ENCODE measurements around the gene PLK3. TPM values are rescaled to one million over a fixed set of nuclear protein-coding genes. Genes with fewer than 3 reads are reported as not detected.
"Not testable (repeated sequence)": the region's sequence is repeated elsewhere in the genome, so short reads cannot be mapped to it uniquely, and the experiment has no call there.

Gene PLK3
- 10 to 100 TPM; 12.4 to 87.2 (median 16.3) TPM for total RNA-seq

DNA sequence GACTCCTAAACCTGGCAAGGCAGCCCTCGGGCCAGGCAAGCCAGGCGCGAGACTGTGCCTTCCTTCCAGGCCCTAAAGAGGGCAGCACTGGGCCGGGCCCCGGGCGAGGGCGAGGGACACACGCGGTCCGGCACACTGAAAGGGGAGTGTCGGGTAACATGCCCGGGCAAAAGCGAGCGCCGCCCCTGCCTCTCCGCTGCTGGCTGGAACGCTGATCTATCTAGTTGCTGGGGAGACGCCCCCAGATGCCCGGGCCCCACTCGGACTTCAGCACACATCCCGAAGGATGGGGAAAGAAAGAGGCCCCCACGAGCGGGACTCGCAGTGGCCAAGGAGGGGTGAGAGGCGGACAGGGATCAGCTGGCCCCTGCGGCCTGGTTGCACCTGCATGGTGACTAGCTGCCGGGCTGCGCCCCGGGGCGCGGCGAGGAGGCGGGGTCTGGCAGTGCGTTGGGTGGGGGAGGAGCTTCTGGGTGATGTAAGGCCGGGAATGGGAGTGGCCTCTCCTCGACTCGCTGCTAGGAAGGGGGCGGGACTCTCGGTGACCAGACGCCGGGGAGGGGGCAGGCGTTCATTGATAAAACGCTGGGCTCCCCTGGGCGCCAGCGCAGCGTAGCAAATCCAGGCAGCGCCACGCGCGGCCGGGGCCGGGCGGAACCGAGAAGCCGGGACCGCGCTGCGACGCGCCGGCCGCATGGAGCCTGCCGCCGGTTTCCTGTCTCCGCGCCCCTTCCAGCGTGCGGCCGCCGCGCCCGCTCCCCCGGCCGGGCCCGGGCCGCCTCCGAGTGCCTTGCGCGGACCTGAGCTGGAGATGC, at the start of gene PLK3:
Gene PLK3 (plus strand): TSS at position 608 of the 815 bp plus-strand sequence. CDS start 87 bp downstream, at position 695.
- peaks cover 6 to 26% (median 16%) of the 10 kb centered on the region in 4 donors for H3K4me1 ChIP-seq
- TF ChIP-seq POLR2A (IDR thresholded peaks at IDR 0.05) (peak; percentile 92), POLR2AphosphoS5 (IDR thresholded peaks at IDR 0.05) (peak; percentile 89 to 97 (median 97)), EP300 (IDR thresholded peaks at IDR 0.05; ENCODE audit: low read depth) (peak; percentile 29)
- TF ChIP-seq, protein P1, sequence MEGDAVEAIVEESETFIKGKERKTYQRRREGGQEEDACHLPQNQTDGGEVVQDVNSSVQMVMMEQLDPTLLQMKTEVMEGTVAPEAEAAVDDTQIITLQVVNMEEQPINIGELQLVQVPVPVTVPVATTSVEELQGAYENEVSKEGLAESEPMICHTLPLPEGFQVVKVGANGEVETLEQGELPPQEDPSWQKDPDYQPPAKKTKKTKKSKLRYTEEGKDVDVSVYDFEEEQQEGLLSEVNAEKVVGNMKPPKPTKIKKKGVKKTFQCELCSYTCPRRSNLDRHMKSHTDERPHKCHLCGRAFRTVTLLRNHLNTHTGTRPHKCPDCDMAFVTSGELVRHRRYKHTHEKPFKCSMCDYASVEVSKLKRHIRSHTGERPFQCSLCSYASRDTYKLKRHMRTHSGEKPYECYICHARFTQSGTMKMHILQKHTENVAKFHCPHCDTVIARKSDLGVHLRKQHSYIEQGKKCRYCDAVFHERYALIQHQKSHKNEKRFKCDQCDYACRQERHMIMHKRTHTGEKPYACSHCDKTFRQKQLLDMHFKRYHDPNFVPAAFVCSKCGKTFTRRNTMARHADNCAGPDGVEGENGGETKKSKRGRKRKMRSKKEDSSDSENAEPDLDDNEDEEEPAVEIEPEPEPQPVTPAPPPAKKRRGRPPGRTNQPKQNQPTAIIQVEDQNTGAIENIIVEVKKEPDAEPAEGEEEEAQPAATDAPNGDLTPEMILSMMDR (IDR thresholded peaks at IDR 0.05): peak; percentile 84 to 97 (median 92)
- H3K36me3 ChIP-seq: no peaks in the 10 kb centered on the region
- H3K27ac ChIP-seq: peak within 1 kb of the TSS; percentile 90 to 96 (median 94)
- intact Hi-C loops (cut with DNase I; ENCODE audit: low total_unique reads): no loop called here
- no peaks in the 10 kb centered on the region for H3K9me3 ChIP-seq
- in situ Hi-C loops (cut with MboI; ENCODE audit: low pct_ligation_motif_present in 1 of 4, low pct_unique_long_range_greater_than_20kb in 1 of 4, low sequenced_read_pairs in 3 of 4): loop anchor here in 2 of 4 donors (25.0 kb wide), 2 partner anchors 212 to 512 kb away; partner anchors contain the start of genes HECTD3 (in 1 of the 2) and UROD (in 1 of the 2)
- H3K27me3 ChIP-seq: no peaks in the 10 kb centered on the region
- DNase-seq: peak; percentile 99
- H3K4me3 ChIP-seq: peak within 1 kb of the TSS; percentile 58 to 91 (median 75)
- WGBS, 2 donors (ENCODE audit: low coverage in 1 of 2): 0 to 1% methylated on average over 7 to 57 of the region's 79 CpGs

DNA sequence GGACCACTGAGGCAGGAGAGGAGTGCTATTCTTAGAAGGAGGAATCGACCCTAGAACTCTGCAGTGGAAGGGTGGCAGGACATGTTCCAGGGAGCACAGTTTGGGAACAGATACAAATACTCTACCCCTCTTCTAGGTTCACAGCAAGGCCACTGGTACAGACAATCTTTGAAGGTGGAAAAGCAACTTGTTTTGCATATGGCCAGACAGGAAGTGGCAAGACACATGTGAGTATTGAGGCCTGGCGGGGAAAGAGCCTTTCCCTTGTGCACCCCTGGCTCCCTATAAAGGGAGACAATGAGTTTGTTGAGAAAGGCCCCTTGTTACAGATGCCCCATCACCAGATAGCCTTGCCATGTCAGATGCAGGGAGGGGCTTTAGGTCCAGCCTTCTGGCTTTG, 42.8 kb upstream of the PLK3 start:
- TF ChIP-seq POLR2AphosphoS5 (IDR thresholded peaks at IDR 0.05): no peak
- TF ChIP-seq EP300 (IDR thresholded peaks at IDR 0.05; ENCODE audit: low read depth): no peak
- TF ChIP-seq POLR2A (IDR thresholded peaks at IDR 0.05): no peak
- TF ChIP-seq, protein P1 (IDR thresholded peaks at IDR 0.05): no peak
- intact Hi-C loops (cut with DNase I; ENCODE audit: low total_unique reads): no loop called here
- no peak overlapping the region for H3K27ac ChIP-seq
- H3K4me3 ChIP-seq: no peak overlapping the region
- H3K27me3 ChIP-seq: no peaks in the 10 kb centered on the region
- WGBS, 2 donors (ENCODE audit: low coverage in 1 of 2): 89% methylated on average over 2 of the region's 2 CpGs; no CpG with 5 or more reads in 1 of the 2 donors
- H3K36me3 ChIP-seq: no peaks in the 10 kb centered on the region
- H3K4me1 ChIP-seq: no peaks in the 10 kb centered on the region
- H3K9me3 ChIP-seq: no peaks in the 10 kb centered on the region
- in situ Hi-C loops (cut with MboI; ENCODE audit: low pct_ligation_motif_present in 1 of 4, low pct_unique_long_range_greater_than_20kb in 1 of 4, low sequenced_read_pairs in 3 of 4): no loop called here
- no peak for DNase-seq

DNA sequence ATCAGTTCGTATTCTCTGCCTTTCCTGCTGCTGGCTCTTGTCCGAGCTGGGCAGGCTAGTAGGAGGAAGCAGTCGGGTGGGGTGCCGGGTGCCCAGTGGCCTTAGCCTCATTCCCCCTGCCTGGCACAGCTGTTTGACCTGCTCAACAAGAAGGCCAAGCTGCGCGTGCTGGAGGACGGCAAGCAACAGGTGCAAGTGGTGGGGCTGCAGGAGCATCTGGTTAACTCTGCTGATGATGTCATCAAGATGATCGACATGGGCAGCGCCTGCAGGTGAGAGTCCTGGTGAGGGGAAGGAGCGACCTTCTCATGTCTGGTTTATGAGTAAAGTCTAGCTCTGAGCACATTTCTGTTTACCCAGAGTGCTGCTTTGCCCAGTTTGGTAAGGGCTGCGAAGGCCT, 41.1 kb upstream of the PLK3 start:
- H3K27ac ChIP-seq: no peak overlapping the region
- H3K4me1 ChIP-seq: no peaks in the 10 kb centered on the region
- in situ Hi-C loops (cut with MboI; ENCODE audit: low pct_ligation_motif_present in 1 of 4, low pct_unique_long_range_greater_than_20kb in 1 of 4, low sequenced_read_pairs in 3 of 4) (no loop called here), intact Hi-C loops (cut with DNase I; ENCODE audit: low total_unique reads) (no loop called here)
- H3K36me3 ChIP-seq: no peaks in the 10 kb centered on the region
- no peaks in the 10 kb centered on the region for H3K9me3 ChIP-seq
- no peak for DNase-seq
- H3K27me3 ChIP-seq: no peaks in the 10 kb centered on the region
- H3K4me3 ChIP-seq: no peak overlapping the region
- TF ChIP-seq, protein P1 (IDR thresholded peaks at IDR 0.05): no peak
- no peak for TF ChIP-seq POLR2A (IDR thresholded peaks at IDR 0.05)
- TF ChIP-seq EP300 (IDR thresholded peaks at IDR 0.05; ENCODE audit: low read depth): no peak
- no peak for TF ChIP-seq POLR2AphosphoS5 (IDR thresholded peaks at IDR 0.05)
- WGBS, 2 donors (ENCODE audit: low coverage in 1 of 2): 0 to 90% methylated on average over 1 to 11 of the region's 11 CpGs

DNA sequence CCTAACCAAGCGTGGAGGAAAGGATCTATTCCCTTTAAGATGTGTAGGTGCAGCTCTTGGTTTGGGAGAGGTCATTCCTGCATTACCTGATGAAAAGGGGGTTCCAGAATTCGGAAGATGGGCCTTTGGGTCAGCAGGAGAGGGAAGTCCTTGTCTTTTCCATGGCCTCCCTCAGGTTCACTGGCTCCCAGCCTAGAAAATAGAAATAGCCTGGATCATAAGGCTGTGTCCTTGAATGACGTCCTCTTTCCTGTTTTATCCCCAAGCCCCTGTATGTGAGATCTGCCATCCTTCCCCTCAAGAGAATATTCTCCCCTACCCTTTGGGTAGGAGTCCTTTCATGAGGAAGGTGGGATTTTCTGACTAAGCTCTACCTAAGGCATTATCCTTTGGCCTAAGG, 39.3 kb upstream of the PLK3 start:
- no peak overlapping the region for H3K27ac ChIP-seq
- H3K27me3 ChIP-seq: no peaks in the 10 kb centered on the region
- TF ChIP-seq EP300 (IDR thresholded peaks at IDR 0.05; ENCODE audit: low read depth): no peak
- TF ChIP-seq, protein P1 (IDR thresholded peaks at IDR 0.05): no peak
- no peak for TF ChIP-seq POLR2AphosphoS5 (IDR thresholded peaks at IDR 0.05)
- TF ChIP-seq POLR2A (IDR thresholded peaks at IDR 0.05): no peak
- DNase-seq: no peak
- intact Hi-C loops (cut with DNase I; ENCODE audit: low total_unique reads): loop anchor here (1.0 kb wide), 1 partner anchor 27 kb away; the partner anchor contains the start of gene BEST4
- H3K36me3 ChIP-seq: no peaks in the 10 kb centered on the region
- H3K9me3 ChIP-seq: no peaks in the 10 kb centered on the region
- H3K4me1 ChIP-seq: no peaks in the 10 kb centered on the region
- in situ Hi-C loops (cut with MboI; ENCODE audit: low pct_ligation_motif_present in 1 of 4, low pct_unique_long_range_greater_than_20kb in 1 of 4, low sequenced_read_pairs in 3 of 4): no loop called here
- WGBS, 2 donors (ENCODE audit: low coverage in 1 of 2): 90% methylated on average over 3 of the region's 3 CpGs; no CpG with 5 or more reads in 1 of the 2 donors
- H3K4me3 ChIP-seq: no peak overlapping the region

DNA sequence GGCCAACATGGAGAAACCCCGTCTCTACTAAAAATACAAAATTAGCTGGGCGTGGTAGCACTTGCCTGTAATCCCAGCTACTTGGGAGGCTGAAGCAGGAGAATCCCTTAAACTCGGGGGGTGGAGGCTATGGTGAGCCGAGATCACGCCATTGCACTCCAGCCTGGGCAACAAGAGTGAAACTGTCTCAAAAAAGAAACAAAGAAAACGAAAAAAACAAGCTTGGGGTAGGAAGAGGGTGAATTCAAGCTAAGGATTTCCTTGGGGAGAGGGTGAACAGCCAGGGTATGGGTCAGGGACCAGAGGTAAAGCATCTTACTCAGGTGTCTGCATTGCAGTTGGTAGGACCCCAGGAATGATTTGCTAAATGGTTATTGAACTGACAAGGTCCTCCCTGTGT, 33.8 kb upstream of the PLK3 start:
- DNase-seq; H3K4me1 ChIP-seq; H3K36me3 ChIP-seq; in situ Hi-C loops (cut with MboI; ENCODE audit: low pct_ligation_motif_present in 1 of 4, low pct_unique_long_range_greater_than_20kb in 1 of 4, low sequenced_read_pairs in 3 of 4); H3K4me3 ChIP-seq; H3K27ac ChIP-seq; H3K27me3 ChIP-seq; intact Hi-C loops (cut with DNase I; ENCODE audit: low total_unique reads); H3K9me3 ChIP-seq: not testable (repeated sequence)
- 94% methylated on average over 6 of the region's 6 CpGs; no CpG with 5 or more reads in 1 of the 2 donors for WGBS, 2 donors (ENCODE audit: low coverage in 1 of 2)

Measured in transverse colon (tissue), 4 donors.